HepG2 (cell line): ENCODE data around the gene ALDH1A1. TPM values are rescaled to one million over a fixed set of nuclear protein-coding genes. Genes with fewer than 3 reads are reported as not detected.

Experiments used
- ARNTL ChIP-seq: sonication (generic); formaldehyde crosslinking; IDR thresholded peaks from 2 replicates; pipeline ENCODE4 v1.4.0; 2020; ENCODE audit warnings: mild to moderate bottlenecking, missing genetic modification reagents
- CREB3 ChIP-seq: sonication (generic); formaldehyde crosslinking; IDR thresholded peaks from 2 replicates; pipeline ENCODE4 v1.5.0; 2020; ENCODE audit warnings: missing genetic modification reagents
- DBP ChIP-seq: sonication (generic); formaldehyde crosslinking; IDR thresholded peaks from 2 replicates; pipeline ENCODE4 v1.4.0; 2020; ENCODE audit warnings: missing genetic modification reagents; ENCODE audit errors: not compliant biosample characterization
- E2F2 ChIP-seq: sonication (generic); formaldehyde crosslinking; IDR thresholded peaks from 2 replicates; pipeline ENCODE4 v1.4.0; 2020; ENCODE audit warnings: missing genetic modification reagents, borderline replicate concordance
- ELF1 ChIP-seq: sonication (generic); formaldehyde crosslinking; IDR thresholded peaks from 2 replicates; pipeline ENCODE4 v1.4.0; 2020; ENCODE audit warnings: missing genetic modification reagents
- FIP1L1 ChIP-seq: fragments of 200-400 bp; formaldehyde crosslinking; IDR thresholded peaks from 2 replicates; pipeline ENCODE4 v1.6.1; 2018; ENCODE audit warnings: low read depth, mild to moderate bottlenecking, low read length, moderate library complexity, borderline replicate concordance; ENCODE audit not compliant: insufficient read depth
- HNF4G ChIP-seq, 2 experiments: sonication (generic) in 1 of 2; formaldehyde crosslinking in 1 of 2; IDR thresholded peaks; 2 replicates each; pipeline versions ENCODE4 v1.4.0 to v1.6.1; 2011 to 2020; ENCODE audit warnings: borderline replicate concordance in 2 of 2, low read depth in 2 of 2, mild to moderate bottlenecking in 2 of 2, low read length in 1 of 2, missing genetic modification reagents in 1 of 2, moderate library complexity in 1 of 2
- NFE2L2 ChIP-seq: fragments of 150-350 bp; IDR thresholded peaks from 2 replicates; pipeline ENCODE4 v1.6.1; 2014; ENCODE audit warnings: low read length
- NFYB ChIP-seq: sonication (generic); formaldehyde crosslinking; IDR thresholded peaks from 2 replicates; pipeline ENCODE4 v1.4.0; 2020; ENCODE audit warnings: missing genetic modification reagents
- NR2F1 ChIP-seq, 2 experiments: fragments of 450-650 bp in 1 of 2; formaldehyde crosslinking in 1 of 2; IDR thresholded peaks; 2 replicates each; pipeline versions ENCODE4 v1.5.0 to v1.6.1; 2016 to 2020; ENCODE audit warnings: mild to moderate bottlenecking in 1 of 2, missing compliant biosample characterization in 1 of 2, missing genetic modification reagents in 1 of 2, moderate library complexity in 1 of 2
- POLR2G ChIP-seq: fragments of 200-400 bp; formaldehyde crosslinking; IDR thresholded peaks from 2 replicates; pipeline ENCODE4 v1.6.1; 2018; ENCODE audit warnings: mild to moderate bottlenecking, low read depth, low read length, moderate library complexity
- SAP130 ChIP-seq: IDR thresholded peaks from 2 replicates; pipeline ENCODE4 v1.6.1; 2016; ENCODE audit warnings: low read depth
- SMAD9 ChIP-seq: sonication (generic); formaldehyde crosslinking; IDR thresholded peaks from 2 replicates; pipeline ENCODE4 v1.5.1; 2020; ENCODE audit warnings: mild to moderate bottlenecking, missing genetic modification reagents
- TGIF2 ChIP-seq: IDR thresholded peaks from 2 replicates; pipeline ENCODE4 v1.6.1; 2016; ENCODE audit warnings: control low read depth, missing compliant biosample characterization
- TOPORS ChIP-seq: sonication (generic); formaldehyde crosslinking; IDR thresholded peaks from 2 replicates; pipeline ENCODE4 v1.8.0; 2023; ENCODE audit warnings: mild to moderate bottlenecking, missing genetic modification reagents
- ZBTB25 ChIP-seq: IDR thresholded peaks from 2 replicates; pipeline ENCODE4 v1.6.1; 2018; ENCODE audit warnings: missing genetic modification reagents
- ZFP36L2 ChIP-seq: sonication (generic); formaldehyde crosslinking; IDR thresholded peaks from 2 replicates; pipeline ENCODE4 v1.4.0; 2020; ENCODE audit warnings: missing genetic modification reagents
- ZFY ChIP-seq: sonication (generic); formaldehyde crosslinking; IDR thresholded peaks from 2 replicates; pipeline ENCODE4 v1.4.0; 2020; ENCODE audit warnings: missing genetic modification reagents
- ZMYM3 ChIP-seq: sonication (generic); formaldehyde crosslinking; IDR thresholded peaks from 2 replicates; pipeline ENCODE4 v1.5.1; 2020; ENCODE audit warnings: mild to moderate bottlenecking, missing genetic modification reagents
- ZNF160 ChIP-seq: sonication (generic); formaldehyde crosslinking; IDR thresholded peaks from 2 replicates; pipeline ENCODE4 v1.8.0; 2022; ENCODE audit warnings: mild to moderate bottlenecking, inconsistent platforms, missing genetic modification reagents
- ZNF24 ChIP-seq: fragments of 450-650 bp; IDR thresholded peaks from 2 replicates; pipeline ENCODE4 v1.6.1; 2017; ENCODE audit warnings: antibody characterized with exemption, mild to moderate bottlenecking
- ZNF253 ChIP-seq: sonication (generic); formaldehyde crosslinking; IDR thresholded peaks from 2 replicates; pipeline ENCODE4 v1.8.0; 2022; ENCODE audit warnings: mild to moderate bottlenecking, missing genetic modification reagents, borderline replicate concordance
- ZNF703 ChIP-seq: sonication (generic); formaldehyde crosslinking; IDR thresholded peaks from 2 replicates; pipeline ENCODE4 v1.5.1; 2020; ENCODE audit warnings: missing genetic modification reagents, mild to moderate bottlenecking, moderate library complexity, borderline replicate concordance
- ZNF883 ChIP-seq: sonication (generic); formaldehyde crosslinking; IDR thresholded peaks from 2 replicates; pipeline ENCODE4 v1.5.1; 2020; ENCODE audit warnings: mild to moderate bottlenecking, missing genetic modification reagents; ENCODE audit errors: not compliant biosample characterization
- polyA plus RNA-seq, 8 experiments: library from polyadenylated mRNA; depleted of rRNA in 3 of 8; stranded (reverse) in 7 of 8; unstranded in 1 of 8; fragments of >200 nt; fragmentation: Illumina TruSeq in 4 of 8; extraction: Trizol in 4 of 8; gene quantifications; 2 replicates each; pipeline versions ENCODE4 v1.2.1 to v1.2.3, GENCODE V29; 2011 to 2016; ENCODE audit warnings: low read depth in 4 of 8, missing spikeins in 1 of 8, mixed read lengths in 1 of 8; ENCODE audit not compliant: insufficient read depth in 1 of 8
- total RNA-seq, 5 experiments: library from RNA; depleted of rRNA; stranded (reverse); fragments of >200 nt; fragmentation: Illumina TruSeq; extraction: Trizol; gene quantifications; 2 replicates each; pipeline ENCODE4 v1.2.3, GENCODE V29; 2016; ENCODE audit warnings: low read depth in 1 of 5
- TF ChIP-seq, protein P1 (sequence below): sonication (generic); formaldehyde crosslinking; IDR thresholded peaks from 2 replicates; pipeline ENCODE4 v1.8.0; 2022; ENCODE audit warnings: mild to moderate bottlenecking, missing genetic modification reagents, moderate library complexity
- TF ChIP-seq, protein P2 (sequence below): sonication (generic); formaldehyde crosslinking; IDR thresholded peaks from 2 replicates; pipeline ENCODE4 v1.5.0; 2020; ENCODE audit warnings: missing genetic modification reagents

Gene ALDH1A1
- total and polyA plus RNA-seq, 2 of the 13 experiments (the other 11 are each of a cell fraction or from before 2014, with no cell fraction given): 88.2 to 439 TPM

- TF ChIP-seq ZNF883 (CRISPR knock-in tag) (no peak), TGIF2 (peak; percentile 51; the same call in 1 of the 2 replicates), ZBTB25 (CRISPR knock-in tag) (no peak), ZFY (CRISPR knock-in tag) (no peak), ZMYM3 (CRISPR knock-in tag) (no peak), CREB3 (CRISPR knock-in tag) (no peak), TOPORS (CRISPR knock-in tag) (no peak), ZNF160 (no peak), E2F2 (CRISPR knock-in tag) (no peak), SMAD9 (CRISPR knock-in tag) (no peak), SAP130 (CRISPR knock-in tag) (peak; percentile 19; the same call in 1 of the 2 replicates), ELF1 (CRISPR knock-in tag) (no peak), ARNTL (CRISPR knock-in tag) (no peak), ZNF703 (CRISPR knock-in tag) (no peak), DBP (CRISPR knock-in tag) (no peak), FIP1L1 (no peak), POLR2G (0 out of 2 replicates have a peak, but pooled peaks have one; percentile 25), ZFP36L2 (no peak), NFE2L2 (no peak), NFYB (CRISPR knock-in tag) (no peak), ZNF253 (CRISPR knock-in tag) (no peak), ZNF24 (no peak), NR2F1 (CRISPR knock-in tag; IDR thresholded peaks at IDR 0.05) (no peak), HNF4G (IDR thresholded peaks at IDR 0.05; ENCODE audit: borderline replicate concordance, low read depth, low read length) (peak; percentile 40; the same call in 1 of the 2 replicates), HNF4G (CRISPR knock-in tag; IDR thresholded peaks at IDR 0.05; ENCODE audit: borderline replicate concordance, low read depth) (no peak)
- TF ChIP-seq, protein P1, sequence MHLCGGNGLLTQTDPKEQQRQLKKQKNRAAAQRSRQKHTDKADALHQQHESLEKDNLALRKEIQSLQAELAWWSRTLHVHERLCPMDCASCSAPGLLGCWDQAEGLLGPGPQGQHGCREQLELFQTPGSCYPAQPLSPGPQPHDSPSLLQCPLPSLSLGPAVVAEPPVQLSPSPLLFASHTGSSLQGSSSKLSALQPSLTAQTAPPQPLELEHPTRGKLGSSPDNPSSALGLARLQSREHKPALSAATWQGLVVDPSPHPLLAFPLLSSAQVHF (CRISPR knock-in tag): no peak
- TF ChIP-seq, protein P2, sequence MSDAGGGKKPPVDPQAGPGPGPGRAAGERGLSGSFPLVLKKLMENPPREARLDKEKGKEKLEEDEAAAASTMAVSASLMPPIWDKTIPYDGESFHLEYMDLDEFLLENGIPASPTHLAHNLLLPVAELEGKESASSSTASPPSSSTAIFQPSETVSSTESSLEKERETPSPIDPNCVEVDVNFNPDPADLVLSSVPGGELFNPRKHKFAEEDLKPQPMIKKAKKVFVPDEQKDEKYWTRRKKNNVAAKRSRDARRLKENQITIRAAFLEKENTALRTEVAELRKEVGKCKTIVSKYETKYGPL: no peak
Measured at GRCh38 chr9:72949918-72950325, 2.9 kb downstream of the ALDH1A1 start (continued).
